Stimulated activated CD8-positive, alpha-beta memory T cell treated with anti-CD3 and anti-CD28 coated beads, Interleukin-12 subunit alpha, Interleukin-12 subunit beta, amount 100 ng/mL, for 24 hours (primary cell): Measurements from ENCODE around the gene FBN1.

Experiments
- DNase-seq: peaks from one replicate; pipeline ENCODE4 v3.0.0-alpha.2; 2020; ENCODE audit errors: extremely low read depth

FBN1 gene

GRCh38 chr15:48400086-48400485 is 245.4 kb downstream of the FBN1 start:
- DNase-seq = no peak

GRCh38 chr15:48397841-48398240 is 247.7 kb downstream of the FBN1 start:
- DNase-seq = no peak

GRCh38 chr15:48396020-48396419 is 249.5 kb downstream of the FBN1 start:
- no peak for DNase-seq

GRCh38 chr15:48395521-48396011 is 249.9 kb downstream of the FBN1 start:
- DNase-seq = no peak

DNA sequence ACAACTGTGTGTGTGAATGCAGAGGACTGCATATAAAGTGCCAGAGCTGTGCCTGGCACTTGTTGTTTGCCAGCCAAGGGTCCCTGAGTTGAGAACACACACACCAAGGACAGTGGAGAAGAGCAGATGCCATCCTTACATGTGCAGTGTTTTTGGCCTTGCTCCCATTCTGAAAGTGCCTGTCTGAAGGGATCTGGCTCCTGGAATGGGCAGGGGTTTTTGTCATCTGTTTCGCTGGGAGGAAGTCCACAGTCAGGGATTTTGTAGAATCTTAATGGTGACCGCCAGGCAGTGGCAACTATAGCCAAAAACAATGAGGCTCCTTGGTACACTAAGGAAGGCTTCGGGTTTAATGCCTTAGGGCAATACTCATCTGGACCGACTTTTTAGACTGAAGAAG is 250.5 kb downstream of the FBN1 start:
- no peak for DNase-seq

- no peak for DNase-seq
Measured at GRCh38 chr15:48393645-48394506, 251.6 kb downstream of the FBN1 start.

DNA sequence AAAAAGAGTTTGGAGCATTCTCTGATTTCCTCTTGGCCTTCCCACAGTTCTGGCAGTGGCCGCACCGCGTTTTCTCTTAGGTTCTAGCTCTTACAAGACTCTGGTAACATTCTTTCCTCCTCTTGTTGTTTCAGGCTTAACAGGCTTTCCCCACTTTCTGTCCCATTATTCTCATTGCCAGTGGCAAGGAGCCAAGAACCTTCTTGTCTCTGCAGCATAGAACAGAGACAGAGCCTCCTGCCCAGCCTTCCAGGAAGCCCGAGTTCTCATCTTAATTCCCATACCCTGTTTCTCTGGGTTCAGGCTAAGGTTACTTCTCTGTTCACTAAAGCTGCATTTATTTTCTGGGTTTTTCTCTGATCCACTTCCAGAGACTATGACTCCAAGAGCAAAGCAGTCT is 253.2 kb downstream of the FBN1 start:
- no peak for DNase-seq

GRCh38 chr15:48391950-48392349 is 253.6 kb downstream of the FBN1 start:
- DNase-seq = no peak

GRCh38 chr15:48389691-48390143 is 255.8 kb downstream of the FBN1 start:
- no peak for DNase-seq

DNA sequence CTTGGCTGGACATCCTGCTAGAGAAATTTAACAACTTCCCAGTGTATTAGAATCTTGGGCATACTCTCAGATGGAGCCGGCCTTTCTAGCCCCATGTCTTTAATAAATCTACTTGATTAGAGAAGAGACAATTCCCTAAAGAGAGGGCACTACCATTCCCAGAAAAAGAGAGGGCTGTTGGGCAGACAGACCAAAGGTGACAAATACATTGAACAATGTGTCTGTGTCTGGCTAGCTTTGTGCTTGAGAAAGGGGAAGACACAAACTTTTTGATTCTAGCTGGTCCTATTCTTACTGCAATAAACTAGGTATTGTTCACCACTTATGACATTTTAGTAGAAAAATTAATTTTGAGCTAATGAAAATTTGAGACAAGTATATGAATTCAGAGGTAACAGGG is 256.6 kb downstream of the FBN1 start:
- no peak for DNase-seq

- no peak for DNase-seq
Measured at GRCh38 chr15:48388016-48388851, 257.3 kb downstream of the FBN1 start.

GRCh38 chr15:48385031-48385830 is 260.3 kb downstream of the FBN1 start:
- no peak for DNase-seq

- no peak for DNase-seq
Measured at GRCh38 chr15:48384616-48385015, 260.9 kb downstream of the FBN1 start.

GRCh38 chr15:48383031-48383430 is 262.5 kb downstream of the FBN1 start:
- DNase-seq = no peak

GRCh38 chr15:48381861-48382260 is 263.6 kb downstream of the FBN1 start:
- no peak for DNase-seq

- DNase-seq = no peak
Measured at GRCh38 chr15:48380198-48380597, 265.3 kb downstream of the FBN1 start.

DNA sequence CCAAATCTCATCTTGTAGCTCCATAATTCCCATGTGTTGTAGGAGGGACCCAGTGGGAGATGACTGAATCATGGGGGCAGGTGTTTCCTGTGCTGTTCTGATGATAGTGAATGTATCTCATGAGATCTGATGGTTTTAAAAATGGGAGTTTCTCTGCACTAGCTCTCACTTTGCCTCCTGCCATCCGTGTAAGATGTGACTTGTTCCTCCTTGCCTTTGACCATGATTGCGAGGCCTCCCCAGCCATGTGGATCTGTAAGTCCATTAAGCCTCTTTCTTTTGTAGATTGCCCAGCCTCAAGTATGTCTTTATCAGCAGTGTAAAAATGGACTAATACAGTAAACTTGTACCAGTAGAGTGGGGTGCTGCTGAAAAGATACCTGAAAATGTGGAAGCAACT is 269.7 kb downstream of the FBN1 start:
- DNase-seq = no peak

DNA sequence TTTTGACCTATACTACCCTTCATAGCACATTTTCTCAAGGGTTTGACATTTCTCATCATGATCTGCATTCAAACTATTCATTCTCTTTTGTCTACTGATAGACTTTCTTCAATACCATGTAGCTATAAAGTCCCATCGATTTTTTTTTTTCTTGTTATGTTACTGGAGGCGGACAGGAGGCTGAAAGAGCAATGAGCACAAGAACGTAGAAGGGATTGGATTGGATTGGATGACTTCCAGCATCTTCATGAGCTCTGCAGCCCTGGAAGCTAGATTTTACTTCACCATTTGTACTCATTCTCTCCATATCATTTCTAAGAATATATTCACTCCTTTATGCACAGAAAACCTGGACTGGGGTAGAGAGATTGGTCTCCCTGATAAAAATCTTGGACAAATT is 271.0 kb downstream of the FBN1 start:
- no peak for DNase-seq

GRCh38 chr15:48373821-48374451 is 271.6 kb downstream of the FBN1 start:
- no peak for DNase-seq

GRCh38 chr15:48371961-48372360 is 273.5 kb downstream of the FBN1 start:
- DNase-seq = no peak

GRCh38 chr15:48371550-48371949 is 274.0 kb downstream of the FBN1 start:
- no peak for DNase-seq
